ENCODE data around the gene FAM89A.
A peak's percentile ranks its signal among the peaks of the same experiment; 100 is the strongest.
"Not testable (repeated sequence)": the region's sequence is repeated elsewhere in the genome, so short reads cannot be mapped to it uniquely, and the experiment has no call there.

Gene FAM89A

DNA sequence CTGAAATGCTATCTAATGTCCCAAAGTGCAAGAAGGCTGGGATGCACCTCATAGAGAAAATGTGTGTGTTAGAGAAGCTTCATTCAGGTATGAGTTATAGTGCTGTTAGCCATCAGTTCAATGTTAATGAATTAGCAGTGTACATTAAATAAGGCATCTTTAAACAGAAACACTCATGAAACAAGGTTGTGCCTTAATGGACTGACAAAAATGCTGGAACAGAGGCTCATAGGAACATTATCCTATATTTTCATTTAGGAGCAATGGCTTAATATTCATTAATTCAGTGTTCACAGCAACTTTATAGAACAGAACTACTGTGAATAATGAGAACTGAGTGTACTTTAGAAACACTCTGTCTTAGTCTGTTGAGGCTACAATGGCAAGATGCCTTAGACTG lies 15.2 kb upstream of the FAM89A start:
- Histone ChIP-seq H3K4me1 (ENCODE audit: low read length) (peaks cover 10% of the 10 kb centered on the region), H3F3A (ENCODE audit: insufficient read depth, low read length) (peaks cover 10% of the 10 kb centered on the region; the same call in 1 of the 2 replicates), H3K9ac (ENCODE audit: low read length) (no peak overlapping the region)

GRCh38 chr1:231053493-231054162 lies 13.6 kb upstream of the FAM89A start:
- Histone ChIP-seq H3K9ac (ENCODE audit: low read length) (peak overlapping the region; percentile 5; the same call in 1 of the 2 replicates), H3K4me1 (ENCODE audit: low read length) (peaks cover 10% of the 10 kb centered on the region), H3K4me3 (ENCODE audit: low read length) (peak overlapping the region; percentile 50), H3K9me2 (replicated peaks; ENCODE audit: insufficient read depth, low read length) (no peaks in the 10 kb centered on the region), H2AFZ (ENCODE audit: low read length) (peak overlapping the region; percentile 74), H3K79me2 (ENCODE audit: low read length) (no peaks in the 10 kb centered on the region), H3K27me3 (replicated peaks; ENCODE audit: insufficient read depth, low read length) (no peaks in the 10 kb centered on the region), H3K4me2 (ENCODE audit: low read depth, low read length) (peak overlapping the region; percentile 50), H3K27ac (ENCODE audit: low read length) (peak overlapping the region; percentile 29; the same call in 1 of the 2 replicates), H3K9me3 (replicated peaks; ENCODE audit: insufficient read depth, low read length) (no peaks in the 10 kb centered on the region), H3K36me3 (replicated peaks; ENCODE audit: insufficient read depth, low read length) (no peaks in the 10 kb centered on the region), H4K20me1 (ENCODE audit: insufficient read depth, low read length) (no peaks in the 10 kb centered on the region), H3F3A (ENCODE audit: insufficient read depth, low read length) (peaks cover 10% of the 10 kb centered on the region; the same call in 1 of the 2 replicates)
- peak; percentile 76 for DNase-seq
- TF ChIP-seq EZH2 (optimal IDR thresholded peaks at IDR 0.05; ENCODE audit: low read depth, low read length) (no peak), EZH2phosphoT487 (IDR thresholded peaks at IDR 0.05; ENCODE audit: low read length) (no peak)

More for the DNA sequence above, 15.2 kb upstream of the FAM89A start:
- TF ChIP-seq EZH2phosphoT487 (IDR thresholded peaks at IDR 0.05; ENCODE audit: low read length) (no peak), EZH2 (optimal IDR thresholded peaks at IDR 0.05; ENCODE audit: low read depth, low read length) (no peak)
- TF ChIP-seq, protein P1, sequence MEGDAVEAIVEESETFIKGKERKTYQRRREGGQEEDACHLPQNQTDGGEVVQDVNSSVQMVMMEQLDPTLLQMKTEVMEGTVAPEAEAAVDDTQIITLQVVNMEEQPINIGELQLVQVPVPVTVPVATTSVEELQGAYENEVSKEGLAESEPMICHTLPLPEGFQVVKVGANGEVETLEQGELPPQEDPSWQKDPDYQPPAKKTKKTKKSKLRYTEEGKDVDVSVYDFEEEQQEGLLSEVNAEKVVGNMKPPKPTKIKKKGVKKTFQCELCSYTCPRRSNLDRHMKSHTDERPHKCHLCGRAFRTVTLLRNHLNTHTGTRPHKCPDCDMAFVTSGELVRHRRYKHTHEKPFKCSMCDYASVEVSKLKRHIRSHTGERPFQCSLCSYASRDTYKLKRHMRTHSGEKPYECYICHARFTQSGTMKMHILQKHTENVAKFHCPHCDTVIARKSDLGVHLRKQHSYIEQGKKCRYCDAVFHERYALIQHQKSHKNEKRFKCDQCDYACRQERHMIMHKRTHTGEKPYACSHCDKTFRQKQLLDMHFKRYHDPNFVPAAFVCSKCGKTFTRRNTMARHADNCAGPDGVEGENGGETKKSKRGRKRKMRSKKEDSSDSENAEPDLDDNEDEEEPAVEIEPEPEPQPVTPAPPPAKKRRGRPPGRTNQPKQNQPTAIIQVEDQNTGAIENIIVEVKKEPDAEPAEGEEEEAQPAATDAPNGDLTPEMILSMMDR (IDR thresholded peaks at IDR 0.05; ENCODE audit: low read length): no peak
- Histone ChIP-seq H3K9me3 (replicated peaks; ENCODE audit: insufficient read depth, low read length) (no peaks in the 10 kb centered on the region), H3K9me2 (replicated peaks; ENCODE audit: insufficient read depth, low read length) (no peaks in the 10 kb centered on the region), H3K36me3 (replicated peaks; ENCODE audit: insufficient read depth, low read length) (no peaks in the 10 kb centered on the region), H3K4me2 (ENCODE audit: low read depth, low read length) (no peak overlapping the region), H4K20me1 (ENCODE audit: insufficient read depth, low read length) (no peaks in the 10 kb centered on the region), H3K27me3 (replicated peaks; ENCODE audit: insufficient read depth, low read length) (no peaks in the 10 kb centered on the region), H2AFZ (ENCODE audit: low read length) (no peak overlapping the region), H3K27ac (ENCODE audit: low read length) (no peak overlapping the region), H3K79me2 (ENCODE audit: low read length) (no peaks in the 10 kb centered on the region), H3K4me3 (ENCODE audit: low read length) (no peak overlapping the region)
- no peak for DNase-seq

DNA sequence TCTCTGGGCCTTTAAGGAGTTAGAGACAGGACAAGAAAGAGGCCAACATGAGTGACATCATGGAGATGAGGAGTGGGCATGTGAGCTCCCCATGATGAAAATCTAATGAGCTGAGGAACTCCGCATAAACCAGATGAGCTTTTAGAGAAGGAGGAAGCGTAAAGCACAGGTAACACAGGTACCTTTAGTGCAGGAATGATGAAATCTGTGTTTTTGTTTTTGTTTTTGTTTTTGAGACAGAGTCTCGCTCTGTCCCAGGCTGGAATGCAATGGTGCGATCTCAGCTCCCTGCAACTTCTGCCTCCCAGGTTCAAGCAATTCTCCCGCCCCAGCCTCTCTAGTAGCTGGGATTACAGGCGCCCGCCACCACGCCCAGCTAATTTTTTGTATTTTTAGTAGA lies 12.7 kb upstream of the FAM89A start:
- no peak for DNase-seq
- no peaks in the 10 kb centered on the region for H3K9me2 ChIP-seq (replicated peaks; ENCODE audit: insufficient read depth, low read length)
- no peak overlapping the region for H3K27ac ChIP-seq (ENCODE audit: low read length)
- H4K20me1 ChIP-seq (ENCODE audit: insufficient read depth, low read length): no peaks in the 10 kb centered on the region
- H3K27me3 ChIP-seq (replicated peaks; ENCODE audit: insufficient read depth, low read length): no peaks in the 10 kb centered on the region
- H3K4me2 ChIP-seq (ENCODE audit: low read depth, low read length): peak overlapping the region; percentile 50; the same call in 1 of the 2 replicates
- H2AFZ ChIP-seq (ENCODE audit: low read length): peak overlapping the region; percentile 74; the same call in 1 of the 2 replicates
- H3K9me3 ChIP-seq (replicated peaks; ENCODE audit: insufficient read depth, low read length): no peaks in the 10 kb centered on the region
- H3K79me2 ChIP-seq (ENCODE audit: low read length): no peaks in the 10 kb centered on the region
- no peak overlapping the region for H3K4me3 ChIP-seq (ENCODE audit: low read length)
- H3K36me3 ChIP-seq (replicated peaks; ENCODE audit: insufficient read depth, low read length): no peaks in the 10 kb centered on the region
- TF ChIP-seq, protein P1 (IDR thresholded peaks at IDR 0.05; ENCODE audit: low read length): no peak
- TF ChIP-seq EZH2 (optimal IDR thresholded peaks at IDR 0.05; ENCODE audit: low read depth, low read length) (no peak), EZH2phosphoT487 (IDR thresholded peaks at IDR 0.05; ENCODE audit: low read length) (no peak)
- peaks cover 10% of the 10 kb centered on the region; the same call in 1 of the 2 replicates for H3F3A ChIP-seq (ENCODE audit: insufficient read depth, low read length)
- peaks cover 10% of the 10 kb centered on the region for H3K4me1 ChIP-seq (ENCODE audit: low read length)
- H3K9ac ChIP-seq (ENCODE audit: low read length): no peak overlapping the region

- H3K9ac ChIP-seq (ENCODE audit: low read length); H3K27ac ChIP-seq (ENCODE audit: low read length); H4K20me1 ChIP-seq (ENCODE audit: insufficient read depth, low read length); H3F3A ChIP-seq (ENCODE audit: insufficient read depth, low read length); H3K4me2 ChIP-seq (ENCODE audit: low read depth, low read length); H3K4me3 ChIP-seq (ENCODE audit: low read length); H3K9me2 ChIP-seq (replicated peaks; ENCODE audit: insufficient read depth, low read length); H3K4me1 ChIP-seq (ENCODE audit: low read length); H3K36me3 ChIP-seq (replicated peaks; ENCODE audit: insufficient read depth, low read length); H3K27me3 ChIP-seq (replicated peaks; ENCODE audit: insufficient read depth, low read length); DNase-seq; H3K79me2 ChIP-seq (ENCODE audit: low read length); H2AFZ ChIP-seq (ENCODE audit: low read length); H3K9me3 ChIP-seq (replicated peaks; ENCODE audit: insufficient read depth, low read length): not testable (repeated sequence)
Observed at GRCh38 chr1:231050932-231051331, 10.9 kb upstream of the FAM89A start.

Data from MM.1S (cell line).